Hepatocyte (in vitro differentiated cells): ENCODE measurements around the gene DGKQ. TPM values are rescaled to one million over a fixed set of nuclear protein-coding genes. Genes with fewer than 3 reads are reported as not detected.

Experiments
- DNase-seq: peaks from one replicate; pipeline ENCODE4 v3.0.0-alpha.2; 2016; ENCODE audit warnings: low spot score
- H2AFZ ChIP-seq: fragments of 200-600 bp; sonication (generic); 2 replicates; pipeline ENCODE4 v1.6.0; 2016; ENCODE audit warnings: antibody characterized with exemption, mild to moderate bottlenecking
- H3K27ac ChIP-seq: fragments of 200-600 bp; sonication (generic); 2 replicates; pipeline ENCODE4 v1.5.1; 2016; ENCODE audit warnings: mild to moderate bottlenecking
- H3K27me3 ChIP-seq: fragments of 200-600 bp; sonication (generic); 2 replicates; pipeline ENCODE4 v1.6.1; 2016
- H3K36me3 ChIP-seq: fragments of 200-600 bp; sonication (generic); replicated peaks from 2 replicates; pipeline ENCODE4 v1.5.1; 2016; ENCODE audit warnings: low read depth; ENCODE audit not compliant: insufficient read depth
- H3K4me1 ChIP-seq: fragments of 200-600 bp; sonication (generic); 2 replicates; pipeline ENCODE4 v1.5.1; 2016; ENCODE audit warnings: mild to moderate bottlenecking, moderate library complexity; ENCODE audit not compliant: insufficient read depth
- H3K4me2 ChIP-seq: fragments of 200-600 bp; sonication (generic); 2 replicates; pipeline ENCODE4 v1.6.0; 2016
- H3K4me3 ChIP-seq: fragments of 200-600 bp; sonication (generic); 2 replicates; pipeline ENCODE4 v1.5.1; 2016; ENCODE audit warnings: mild to moderate bottlenecking
- H3K79me2 ChIP-seq: fragments of 200-600 bp; sonication (generic); 2 replicates; pipeline ENCODE4 v1.6.0; 2017; ENCODE audit warnings: mild to moderate bottlenecking
- H3K9me2 ChIP-seq: fragments of 200-600 bp; sonication (generic); replicated peaks from 2 replicates; pipeline ENCODE4 v1.6.0; 2017; ENCODE audit warnings: mild to moderate bottlenecking; ENCODE audit not compliant: insufficient read depth
- H3K9me3 ChIP-seq: fragments of 200-600 bp; sonication (generic); 2 replicates; pipeline ENCODE4 v1.5.1; 2016; ENCODE audit warnings: low read depth, mild to moderate bottlenecking
- H4K20me1 ChIP-seq: fragments of 200-600 bp; sonication (generic); 2 replicates; pipeline ENCODE4 v1.6.0; 2016; ENCODE audit warnings: mild to moderate bottlenecking; ENCODE audit not compliant: insufficient read depth, poor library complexity, severe bottlenecking
- CTCF ChIP-seq: fragments of 200-600 bp; sonication (generic); IDR thresholded peaks from 2 replicates; pipeline ENCODE4 v1.5.1; 2016; ENCODE audit warnings: antibody characterized with exemption, mild to moderate bottlenecking; ENCODE audit not compliant: poor library complexity
- EZH2 ChIP-seq: fragments of 200-600 bp; sonication (generic); IDR thresholded peaks from 2 replicates; pipeline ENCODE4 v1.6.1; 2016; ENCODE audit warnings: antibody characterized with exemption, mild to moderate bottlenecking, borderline replicate concordance
- EZH2phosphoT487 ChIP-seq: fragments of 200-600 bp; sonication (generic); IDR thresholded peaks from one replicate; pipeline ENCODE4 v1.6.1; 2018; ENCODE audit warnings: antibody characterized with exemption, mild to moderate bottlenecking, low read depth, moderate library complexity; ENCODE audit not compliant: unreplicated experiment, severe bottlenecking
- WGBS: methylation state at CpG from one replicate; pipeline ENCODE4 v1.1.6; 2016; ENCODE audit warnings: low lambda C conversion rate; ENCODE audit errors: missing lambda C conversion rate; 5-methylcytosine and 5-hydroxymethylcytosine counted together
- polyA plus RNA-seq: library from polyadenylated mRNA; unstranded; fragments of >200 nt; fragmentation: Nextera tagmentation; extraction: Ambion mirVana; gene quantifications from 2 replicates; pipeline ENCODE4 v1.2.1, GENCODE V29; 2016
- total RNA-seq: library from RNA; depleted of rRNA; stranded (reverse); fragments of >200 nt; gene quantifications from 2 replicates; pipeline ENCODE4 v1.2.3, GENCODE V29; 2014

Gene DGKQ
- total and polyA plus RNA-seq, 2 experiments from 2014 or later: 17.4 to 20.7 TPM

GRCh38 chr4:966266-967112, 6.9 kb downstream of the DGKQ start:
- H2AFZ ChIP-seq: no peak overlapping the region
- no peak overlapping the region for H3K4me2 ChIP-seq
- H4K20me1 ChIP-seq: no peaks in the 10 kb centered on the region
- no peak overlapping the region for H3K4me3 ChIP-seq
- H3K4me1 ChIP-seq: peaks cover 3% of the 10 kb centered on the region
- H3K9me2 ChIP-seq: no peaks in the 10 kb centered on the region
- no peak for DNase-seq
- TF ChIP-seq CTCF: no peak
- no peak for TF ChIP-seq EZH2phosphoT487
- no peak for TF ChIP-seq EZH2
- no peaks in the 10 kb centered on the region for H3K27me3 ChIP-seq
- H3K79me2 ChIP-seq: peaks cover 4% of the 10 kb centered on the region
- WGBS: 96% methylated on average over 38 of the region's 48 CpGs
- H3K36me3 ChIP-seq: no peaks in the 10 kb centered on the region
- H3K27ac ChIP-seq: no peak overlapping the region
- no peaks in the 10 kb centered on the region for H3K9me3 ChIP-seq

GRCh38 chr4:965766-966134, 7.6 kb downstream of the DGKQ start:
- Histone ChIP-seq H3K27ac (no peak overlapping the region), H3K79me2 (no peaks in the 10 kb centered on the region), H3K4me3 (no peak overlapping the region), H4K20me1 (no peaks in the 10 kb centered on the region), H2AFZ (no peak overlapping the region), H3K27me3 (no peaks in the 10 kb centered on the region), H3K4me2 (no peak overlapping the region), H3K4me1 (no peaks in the 10 kb centered on the region), H3K36me3 (no peaks in the 10 kb centered on the region), H3K9me3 (no peaks in the 10 kb centered on the region), H3K9me2 (no peaks in the 10 kb centered on the region)
- no peak for DNase-seq
- whole genome bisulfite sequencing: 96% methylated on average over 20 of the region's 21 CpGs
- TF ChIP-seq EZH2phosphoT487 (no peak), CTCF (no peak), EZH2 (no peak)

GRCh38 chr4:965048-965765, 8.2 kb downstream of the DGKQ start:
- no peak overlapping the region for H3K4me3 ChIP-seq
- TF ChIP-seq CTCF (no peak), EZH2 (no peak), EZH2phosphoT487 (no peak)
- no peak overlapping the region for H3K4me2 ChIP-seq
- DNase-seq: no peak
- H3K4me1 ChIP-seq: no peaks in the 10 kb centered on the region
- H3K27me3 ChIP-seq: no peaks in the 10 kb centered on the region
- no peaks in the 10 kb centered on the region for H4K20me1 ChIP-seq
- H3K27ac ChIP-seq: no peak overlapping the region
- no peaks in the 10 kb centered on the region for H3K9me3 ChIP-seq
- WGBS: 94% methylated on average over 25 of the region's 26 CpGs
- no peaks in the 10 kb centered on the region for H3K36me3 ChIP-seq
- H2AFZ ChIP-seq: no peak overlapping the region
- H3K9me2 ChIP-seq: no peaks in the 10 kb centered on the region
- H3K79me2 ChIP-seq: no peaks in the 10 kb centered on the region
